Stimulated activated CD8-positive, alpha-beta memory T cell treated with anti-CD3 and anti-CD28 coated beads, Interleukin-7, amount 100 ng/mL, for 4 hours (primary cell): ENCODE results near the gene SLC30A7.
"Not testable (repeated sequence)": the region's sequence is repeated elsewhere in the genome, so short reads cannot be mapped to it uniquely, and the experiment has no call there.

Experiments used
- DNase-seq, 2 donors: peaks; one replicate each; pipeline ENCODE4 v3.0.0-alpha.2; 2020; ENCODE audit warnings: low read depth in 2 of 2

The SLC30A7 gene

GRCh38 chr1:100936194-100936967 is 40.5 kb downstream of the SLC30A7 start:
- DNase-seq: no peak

- DNase-seq: no peak
These were observed 45.2 kb downstream of the SLC30A7 start for GRCh38 chr1:100941098-100941527.

- no peak for DNase-seq
These were observed 45.8 kb downstream of the SLC30A7 start for GRCh38 chr1:100941580-100942216.

- DNase-seq: no peak
These were observed 46.6 kb downstream of the SLC30A7 start for GRCh38 chr1:100942304-100943046.

GRCh38 chr1:100943533-100943932 is 47.6 kb downstream of the SLC30A7 start:
- DNase-seq: no peak

- DNase-seq: not testable (repeated sequence)
These were observed 50.2 kb downstream of the SLC30A7 start for GRCh38 chr1:100946064-100946463.

- not testable (repeated sequence) for DNase-seq
These were observed 51.9 kb downstream of the SLC30A7 start for GRCh38 chr1:100947816-100948215.

GRCh38 chr1:100948721-100949405 is 53.0 kb downstream of the SLC30A7 start:
- not testable (repeated sequence) for DNase-seq

- DNase-seq: peak; percentile 15 to 33
These were observed 53.7 kb downstream of the SLC30A7 start for GRCh38 chr1:100949515-100950158.

- no peak for DNase-seq
These were observed 54.4 kb downstream of the SLC30A7 start for GRCh38 chr1:100950337-100950736.

GRCh38 chr1:100950781-100951180 is 54.9 kb downstream of the SLC30A7 start:
- DNase-seq: no peak

GRCh38 chr1:100952104-100952745 is 56.3 kb downstream of the SLC30A7 start:
- no peak for DNase-seq

GRCh38 chr1:100952970-100953369 is 57.1 kb downstream of the SLC30A7 start:
- DNase-seq: peak in 1 of 2 donors; percentile 31

- DNase-seq: no peak
These were observed 58.3 kb downstream of the SLC30A7 start for GRCh38 chr1:100953960-100954730.

GRCh38 chr1:100955322-100955721 is 59.4 kb downstream of the SLC30A7 start:
- DNase-seq: no peak

GRCh38 chr1:100959502-100960060 is 63.7 kb downstream of the SLC30A7 start:
- DNase-seq: no peak

- DNase-seq: no peak
These were observed 64.2 kb downstream of the SLC30A7 start for GRCh38 chr1:100960098-100960497.

GRCh38 chr1:100968621-100969020 is 72.7 kb downstream of the SLC30A7 start:
- DNase-seq: no peak

- DNase-seq: no peak
These were observed 73.4 kb downstream of the SLC30A7 start for GRCh38 chr1:100969327-100969726.

GRCh38 chr1:100971021-100971420 is 75.1 kb downstream of the SLC30A7 start:
- no peak for DNase-seq
